Measurements from ENCODE around the gene SDK2. TPM values are rescaled to one million over a fixed set of nuclear protein-coding genes. Genes with fewer than 3 reads are reported as not detected.

Gene SDK2
- total RNA-seq, 3 donors from 2014 or later (not counting 1 experiment from before 2014, with no cell fraction given) = 0.41 to 0.90 (median 0.49) TPM

- ATAC-seq (no peak), DNase-seq (no peak)
- no peak for TF ChIP-seq CTCF (IDR thresholded peaks at IDR 0.05)
- H3K9me3 Mint-ChIP-seq = peaks cover 4 to 8% of the 10 kb centered on the region in 2 donors
- intact Hi-C loops (cut with micrococcal nuclease) = no loop called here
- no peak overlapping the region for H3K4me3 ChIP-seq (ENCODE audit: low read length)
- H3K27me3 ChIP-seq (ENCODE audit: control insufficient read depth, insufficient read depth, low read length) = no peaks in the 10 kb centered on the region
- no peaks in the 10 kb centered on the region for H3K4me1 Mint-ChIP-seq
- H3K27me3 Mint-ChIP-seq (ENCODE audit: low read depth in 2 of 2) = peaks cover 0 to 19% of the 10 kb centered on the region in 2 donors
- no peaks in the 10 kb centered on the region for H3K36me3 Mint-ChIP-seq
- no peak overlapping the region for H3K27ac Mint-ChIP-seq
- peaks cover 5% of the 10 kb centered on the region for H3K9me3 ChIP-seq (ENCODE audit: control insufficient read depth, insufficient read depth, low read length)
- H3K4me3 Mint-ChIP-seq = no peak overlapping the region
- 90% methylated on average over 6 of the region's 6 CpGs for WGBS (ENCODE audit: insufficient coverage)
- H3K27ac ChIP-seq (ENCODE audit: low read length) = no peak overlapping the region
- H3K36me3 ChIP-seq (ENCODE audit: control insufficient read depth, insufficient read depth, low read length) = no peaks in the 10 kb centered on the region
- H3K4me1 ChIP-seq (ENCODE audit: control insufficient read depth, insufficient read depth, low read length) = peaks cover 14% of the 10 kb centered on the region
Measured at GRCh38 chr17:73485130-73485529, 159.1 kb downstream of the SDK2 start.

GRCh38 chr17:73482894-73483293 is 161.4 kb downstream of the SDK2 start:
- Histone ChIP-seq H3K27me3 (ENCODE audit: control insufficient read depth, insufficient read depth, low read length) (no peaks in the 10 kb centered on the region), H3K9me3 (ENCODE audit: control insufficient read depth, insufficient read depth, low read length) (peaks cover 5% of the 10 kb centered on the region), H3K4me3 (ENCODE audit: low read length) (no peak overlapping the region), H3K4me1 (ENCODE audit: control insufficient read depth, insufficient read depth, low read length) (peaks cover 14% of the 10 kb centered on the region), H3K27ac (ENCODE audit: low read length) (no peak overlapping the region), H3K36me3 (ENCODE audit: control insufficient read depth, insufficient read depth, low read length) (no peaks in the 10 kb centered on the region)
- WGBS (ENCODE audit: insufficient coverage) = 94% methylated on average over 10 of the region's 10 CpGs
- intact Hi-C loops (cut with micrococcal nuclease) = no loop called here
- H3K9me3 Mint-ChIP-seq = peaks cover 4 to 8% of the 10 kb centered on the region in 2 donors
- peaks cover 0 to 24% of the 10 kb centered on the region in 2 donors for H3K27me3 Mint-ChIP-seq (ENCODE audit: low read depth in 2 of 2)
- no peak overlapping the region for H3K27ac Mint-ChIP-seq
- DNase-seq = no peak
- TF ChIP-seq CTCF (IDR thresholded peaks at IDR 0.05) = no peak
- H3K4me1 Mint-ChIP-seq = no peaks in the 10 kb centered on the region
- H3K4me3 Mint-ChIP-seq = no peak overlapping the region
- no peaks in the 10 kb centered on the region for H3K36me3 Mint-ChIP-seq
- no peak for ATAC-seq

- DNase-seq (no peak), ATAC-seq (no peak)
- intact Hi-C loops (cut with micrococcal nuclease) = no loop called here
- Mint-ChIP-seq H3K27ac (no peak overlapping the region), H3K9me3 (peaks cover 4 to 8% of the 10 kb centered on the region in 2 donors), H3K4me1 (no peaks in the 10 kb centered on the region), H3K4me3 (no peak overlapping the region), H3K27me3 (ENCODE audit: low read depth in 2 of 2) (peaks cover 2 to 25% of the 10 kb centered on the region in 2 donors), H3K36me3 (no peaks in the 10 kb centered on the region)
- no peak overlapping the region for H3K27ac ChIP-seq (ENCODE audit: low read length)
- WGBS (ENCODE audit: insufficient coverage) = 34% methylated on average over 16 of the region's 16 CpGs
- H3K4me3 ChIP-seq (ENCODE audit: low read length) = no peak overlapping the region
- H3K27me3 ChIP-seq (ENCODE audit: control insufficient read depth, insufficient read depth, low read length) = no peaks in the 10 kb centered on the region
- H3K4me1 ChIP-seq (ENCODE audit: control insufficient read depth, insufficient read depth, low read length) = peaks cover 14% of the 10 kb centered on the region
- H3K9me3 ChIP-seq (ENCODE audit: control insufficient read depth, insufficient read depth, low read length) = peaks cover 5% of the 10 kb centered on the region
- TF ChIP-seq CTCF (IDR thresholded peaks at IDR 0.05) = no peak
- H3K36me3 ChIP-seq (ENCODE audit: control insufficient read depth, insufficient read depth, low read length) = no peaks in the 10 kb centered on the region
Measured at GRCh38 chr17:73482251-73482716, 162.0 kb downstream of the SDK2 start.

GRCh38 chr17:73481676-73482075 is 162.6 kb downstream of the SDK2 start:
- Mint-ChIP-seq H3K4me3 (no peak overlapping the region), H3K9me3 (peaks cover 4 to 8% of the 10 kb centered on the region in 2 donors), H3K27me3 (ENCODE audit: low read depth in 2 of 2) (peaks cover 7 to 28% of the 10 kb centered on the region in 2 donors), H3K4me1 (no peaks in the 10 kb centered on the region), H3K27ac (no peak overlapping the region), H3K36me3 (no peaks in the 10 kb centered on the region)
- Histone ChIP-seq H3K4me1 (ENCODE audit: control insufficient read depth, insufficient read depth, low read length) (peaks cover 14% of the 10 kb centered on the region), H3K36me3 (ENCODE audit: control insufficient read depth, insufficient read depth, low read length) (no peaks in the 10 kb centered on the region), H3K4me3 (ENCODE audit: low read length) (no peak overlapping the region), H3K27ac (ENCODE audit: low read length) (no peak overlapping the region), H3K9me3 (ENCODE audit: control insufficient read depth, insufficient read depth, low read length) (peaks cover 5% of the 10 kb centered on the region), H3K27me3 (ENCODE audit: control insufficient read depth, insufficient read depth, low read length) (no peaks in the 10 kb centered on the region)
- ATAC-seq (no peak), DNase-seq (no peak)
- intact Hi-C loops (cut with micrococcal nuclease) = no loop called here
- 67% methylated on average over 12 of the region's 12 CpGs for WGBS (ENCODE audit: insufficient coverage)
- TF ChIP-seq CTCF (IDR thresholded peaks at IDR 0.05) = no peak
